Testis (tissue), 2 donors: Measurements from ENCODE around the gene CA10.

Experiments
- POLR2A ChIP-seq: fragments of 450-650 bp; IDR thresholded peaks from one replicate; pipeline ENCODE4 v1.6.1; 2017; ENCODE audit warnings: antibody characterized with exemption, mild to moderate bottlenecking, moderate library complexity
- TF ChIP-seq, protein P1 (sequence below), 3 experiments: fragments of 450-650 bp in 2 of 3; fragments of 200-600 bp in 1 of 3; sonication (generic) in 1 of 3; IDR thresholded peaks; one replicate each; pipeline ENCODE4 v1.5.1; 2016 to 2019; ENCODE audit warnings: antibody characterized with exemption in 3 of 3, mild to moderate bottlenecking in 2 of 3, moderate library complexity in 1 of 3

DNA sequence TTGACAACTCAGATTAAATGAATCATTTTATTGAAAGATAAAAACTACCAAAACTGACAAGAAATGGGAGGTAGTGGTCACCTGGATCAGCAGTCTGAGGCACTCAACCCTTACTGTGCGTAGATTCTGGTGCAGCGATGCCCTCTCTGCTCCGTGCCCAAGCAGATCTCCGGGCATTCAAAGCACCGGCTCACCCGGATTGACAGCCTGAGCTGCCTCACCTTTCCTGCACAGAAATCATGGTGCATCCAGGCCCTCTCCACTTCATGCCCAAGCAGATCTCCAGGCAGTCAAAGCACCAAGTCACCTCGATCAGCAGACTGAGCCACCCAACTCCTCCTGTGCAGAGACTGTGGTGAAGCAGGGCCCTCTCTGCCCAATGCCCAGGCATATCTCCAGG lies 196.8 kb downstream of the CA10 start:
- TF ChIP-seq, protein P1, sequence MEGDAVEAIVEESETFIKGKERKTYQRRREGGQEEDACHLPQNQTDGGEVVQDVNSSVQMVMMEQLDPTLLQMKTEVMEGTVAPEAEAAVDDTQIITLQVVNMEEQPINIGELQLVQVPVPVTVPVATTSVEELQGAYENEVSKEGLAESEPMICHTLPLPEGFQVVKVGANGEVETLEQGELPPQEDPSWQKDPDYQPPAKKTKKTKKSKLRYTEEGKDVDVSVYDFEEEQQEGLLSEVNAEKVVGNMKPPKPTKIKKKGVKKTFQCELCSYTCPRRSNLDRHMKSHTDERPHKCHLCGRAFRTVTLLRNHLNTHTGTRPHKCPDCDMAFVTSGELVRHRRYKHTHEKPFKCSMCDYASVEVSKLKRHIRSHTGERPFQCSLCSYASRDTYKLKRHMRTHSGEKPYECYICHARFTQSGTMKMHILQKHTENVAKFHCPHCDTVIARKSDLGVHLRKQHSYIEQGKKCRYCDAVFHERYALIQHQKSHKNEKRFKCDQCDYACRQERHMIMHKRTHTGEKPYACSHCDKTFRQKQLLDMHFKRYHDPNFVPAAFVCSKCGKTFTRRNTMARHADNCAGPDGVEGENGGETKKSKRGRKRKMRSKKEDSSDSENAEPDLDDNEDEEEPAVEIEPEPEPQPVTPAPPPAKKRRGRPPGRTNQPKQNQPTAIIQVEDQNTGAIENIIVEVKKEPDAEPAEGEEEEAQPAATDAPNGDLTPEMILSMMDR (IDR thresholded peaks at IDR 0.05), result no peak
- TF ChIP-seq POLR2A, result no peak
